ENCODE results near the gene PALM3.

Gene PALM3, protein sequence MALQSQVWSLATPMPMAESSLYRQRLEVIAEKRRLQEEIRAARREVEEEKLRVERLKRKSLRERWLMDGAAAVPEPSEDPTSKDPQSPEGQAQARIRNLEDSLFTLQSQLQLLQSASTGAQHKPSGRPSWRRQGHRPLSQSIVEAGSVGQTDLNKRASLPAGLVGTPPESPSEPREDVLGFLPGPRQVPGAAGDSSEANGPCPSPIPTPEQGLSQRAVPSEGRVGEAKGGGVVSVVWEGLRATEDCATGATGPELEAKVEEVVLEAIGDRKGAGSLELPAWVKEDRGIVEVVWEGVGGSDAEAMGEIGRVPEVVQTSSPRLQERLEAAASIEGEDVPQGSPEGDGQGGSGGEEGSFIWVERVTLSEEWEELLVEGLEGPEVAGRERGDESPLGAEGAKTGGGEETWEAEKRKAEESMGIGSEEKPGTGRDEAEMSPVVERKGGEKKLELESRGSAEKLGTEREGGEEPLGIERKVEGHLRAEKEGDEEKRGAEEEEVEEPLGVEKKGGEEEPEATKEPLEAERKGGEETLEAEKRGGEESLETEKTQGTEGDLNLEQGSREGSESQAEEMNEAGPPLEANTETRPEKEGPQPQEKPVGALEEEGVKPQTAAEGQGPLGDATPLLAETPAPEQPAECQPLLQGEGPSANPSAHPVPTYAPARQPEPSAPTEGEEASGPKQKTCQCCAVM

GRCh38 chr19:14061751-14062557, at the start of gene PALM3:
PALM3 (minus strand) TSS chr19:14062076; CDS start chr19:14061980, 96 bp downstream.
- DNase-seq = no peak

GRCh38 chr19:14111486-14111885, 49.6 kb upstream of the PALM3 start:
- DNase-seq = no peak

GRCh38 chr19:14110650-14111049, 48.8 kb upstream of the PALM3 start:
- DNase-seq = no peak

DNA sequence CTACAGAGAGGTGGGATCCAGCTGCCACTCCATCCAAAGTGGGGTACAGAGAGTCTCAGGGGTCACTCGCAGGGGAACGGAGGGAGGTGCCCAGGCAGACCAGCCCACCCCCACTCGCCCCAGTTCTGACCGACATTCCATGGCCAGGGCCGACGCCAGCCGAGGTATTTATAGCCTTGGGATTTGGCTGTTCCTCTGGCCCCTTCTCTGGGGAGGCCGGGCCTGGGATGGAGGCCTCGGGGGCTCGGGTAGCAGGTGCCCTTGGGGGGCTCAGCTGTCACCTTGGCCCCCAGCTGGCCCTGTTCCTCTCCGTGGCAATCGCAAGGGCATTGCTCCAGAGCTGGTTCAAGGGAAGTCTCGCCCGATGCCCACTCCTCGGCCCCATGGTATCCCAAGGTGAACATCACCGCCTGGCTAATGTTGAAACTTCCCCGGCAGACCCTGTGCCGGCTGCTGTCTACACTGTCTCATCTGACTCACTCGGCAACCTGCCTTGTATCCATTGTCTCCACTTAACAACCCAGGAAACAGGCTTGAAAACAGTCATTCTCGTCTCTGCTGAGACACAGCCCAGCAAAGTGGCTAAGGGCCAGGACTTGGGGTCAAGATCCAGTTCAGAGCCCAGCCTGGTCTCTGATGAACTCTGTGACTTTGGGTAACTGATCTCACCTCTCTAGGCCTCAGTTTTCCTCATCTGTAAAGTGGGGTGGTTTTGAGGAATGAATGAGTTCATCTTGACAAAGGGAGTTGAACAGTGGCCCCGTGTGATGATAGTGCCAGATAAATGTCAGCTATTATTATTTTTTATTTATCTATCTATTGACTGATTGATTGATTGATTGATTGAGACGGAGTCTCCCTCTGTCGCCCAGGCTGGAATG, 45.9 kb upstream of the PALM3 start:
- DNase-seq = no peak

- no peak for DNase-seq
Observed at GRCh38 chr19:14106840-14107239, 45.0 kb upstream of the PALM3 start.

DNA sequence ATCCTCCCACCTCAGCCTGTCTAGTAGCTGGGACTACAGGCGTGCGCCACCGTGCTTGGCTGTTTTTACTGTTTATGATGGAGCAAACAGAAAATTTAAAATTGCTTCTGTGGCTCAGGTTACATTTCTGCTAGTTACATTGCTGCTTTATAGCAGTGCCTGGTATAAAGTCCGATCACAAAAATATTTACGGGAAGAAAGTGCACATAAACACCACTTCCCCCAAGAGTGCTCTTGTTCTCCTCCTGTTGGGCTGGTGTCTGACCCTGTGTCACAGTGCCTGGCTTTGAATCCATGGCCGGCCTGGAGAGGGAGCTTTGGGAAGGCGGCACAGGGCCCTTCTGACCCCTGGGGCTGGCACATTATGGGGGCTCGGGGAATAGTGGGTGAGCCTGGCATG, 43.8 kb upstream of the PALM3 start:
- DNase-seq = no peak

GRCh38 chr19:14103310-14103709, 41.4 kb upstream of the PALM3 start:
- DNase-seq = no peak

DNA sequence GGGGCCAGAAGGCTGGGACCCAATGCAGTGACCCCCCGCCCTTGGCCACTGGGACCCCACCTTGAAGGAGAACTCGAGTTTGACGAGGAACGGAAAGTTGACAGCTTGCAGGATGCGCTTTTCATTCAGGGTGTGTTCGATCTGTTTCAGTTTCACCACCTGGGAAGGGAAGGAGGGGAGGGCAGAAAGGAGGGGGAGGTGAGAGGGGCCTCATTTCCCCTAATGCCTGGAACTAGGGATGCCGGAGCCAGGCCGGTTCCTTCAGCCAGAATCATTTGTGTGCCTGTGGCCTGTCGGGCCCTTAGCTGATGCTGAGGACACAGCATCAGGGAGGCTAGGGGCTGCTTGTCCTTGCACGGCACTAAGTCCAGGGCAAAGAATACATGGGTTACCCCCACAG, 40.9 kb upstream of the PALM3 start:
- no peak for DNase-seq

DNA sequence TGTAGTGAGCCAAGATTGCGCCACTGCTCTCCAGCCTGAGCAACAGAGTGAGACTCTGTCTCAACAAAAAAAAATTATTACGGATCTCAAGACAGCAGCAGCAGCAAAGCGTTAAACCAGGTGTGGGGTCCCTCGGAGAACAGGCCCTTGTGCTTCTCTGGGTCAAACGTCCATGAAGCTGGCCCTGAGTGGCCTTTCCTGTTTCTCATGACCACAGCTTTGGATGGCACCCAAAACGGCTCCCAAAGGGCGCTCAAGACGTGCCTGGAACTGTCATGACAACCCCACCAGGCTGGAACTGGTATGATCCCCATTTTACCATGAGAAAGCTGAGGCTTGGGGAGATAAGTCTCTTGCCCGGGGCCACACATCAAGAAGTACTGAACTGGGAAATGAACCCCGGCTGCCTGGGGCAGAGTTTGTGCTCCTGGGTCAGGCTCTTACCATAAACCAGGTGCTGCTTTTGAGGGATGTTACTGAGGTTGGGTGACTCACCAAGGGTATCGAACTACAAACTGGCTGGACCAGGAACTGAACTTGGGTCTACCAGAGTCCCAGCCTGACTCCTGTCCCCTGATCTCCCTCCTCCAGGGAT, 40.3 kb upstream of the PALM3 start:
- no peak for DNase-seq

DNA sequence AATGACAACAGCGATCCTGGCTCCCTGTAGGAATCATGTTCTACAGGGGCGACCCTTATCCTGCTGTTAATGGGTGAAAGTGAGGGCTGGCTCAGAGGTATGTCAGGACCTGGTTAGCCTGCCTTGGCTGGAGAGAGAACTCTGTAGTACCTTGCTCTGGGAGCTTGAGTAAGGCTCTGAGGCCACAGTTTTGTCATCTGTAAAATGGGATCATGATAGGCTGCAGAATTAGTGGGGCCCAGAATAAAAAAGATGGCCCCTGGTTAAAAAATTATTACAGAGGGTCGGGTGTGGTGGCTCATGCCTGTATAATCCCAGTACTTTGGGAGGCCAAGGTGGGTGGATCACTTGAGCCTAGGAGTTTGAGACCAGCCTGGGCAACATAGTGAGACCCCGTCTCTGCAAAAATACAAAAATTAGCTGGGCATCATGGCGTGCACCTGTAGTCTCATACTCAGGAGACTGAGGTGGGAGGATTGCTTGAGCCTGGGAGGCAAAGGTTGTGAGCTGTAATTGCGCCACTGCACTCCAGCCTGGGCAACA, 39.2 kb upstream of the PALM3 start:
- DNase-seq = no peak

GRCh38 chr19:14097532-14098151, 35.8 kb upstream of the PALM3 start:
- no peak for DNase-seq

DNA sequence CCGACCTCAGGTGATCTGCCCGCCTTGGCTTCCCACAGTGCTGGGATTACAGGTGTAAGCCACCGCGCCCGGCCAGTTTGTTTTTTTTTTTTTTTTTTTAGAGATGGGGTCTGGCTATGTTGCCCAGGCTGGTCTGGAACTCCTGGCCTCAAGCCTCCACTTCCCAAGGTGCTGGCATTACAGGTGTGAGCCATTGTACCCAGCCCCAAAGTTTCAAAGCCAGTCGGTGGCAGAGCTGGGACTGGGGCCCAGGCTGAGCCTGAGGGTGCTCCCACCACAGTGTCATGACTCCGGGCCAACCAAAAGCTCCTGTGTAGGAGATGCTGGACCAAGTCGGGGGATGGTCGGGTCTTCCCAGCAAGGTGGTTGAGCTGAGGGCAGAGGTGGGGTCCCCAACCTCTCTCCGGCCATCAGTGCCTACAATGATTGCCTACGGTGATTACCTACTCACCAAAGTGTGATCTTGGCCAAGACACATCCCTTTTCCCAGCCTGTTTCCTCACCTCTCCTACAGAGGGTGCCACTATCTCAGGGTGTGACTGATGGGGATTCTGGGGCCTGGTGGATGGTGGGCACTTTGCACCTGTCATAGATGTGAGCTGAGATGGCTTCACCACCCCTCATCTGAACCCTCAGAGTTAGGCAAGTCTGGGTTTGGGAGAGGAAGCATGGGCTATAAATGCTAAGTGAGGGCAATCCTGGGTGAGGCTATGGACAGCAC, 34.6 kb upstream of the PALM3 start:
- no peak for DNase-seq

- DNase-seq = no peak
Observed at GRCh38 chr19:14094854-14095253, 33.0 kb upstream of the PALM3 start.

DNA sequence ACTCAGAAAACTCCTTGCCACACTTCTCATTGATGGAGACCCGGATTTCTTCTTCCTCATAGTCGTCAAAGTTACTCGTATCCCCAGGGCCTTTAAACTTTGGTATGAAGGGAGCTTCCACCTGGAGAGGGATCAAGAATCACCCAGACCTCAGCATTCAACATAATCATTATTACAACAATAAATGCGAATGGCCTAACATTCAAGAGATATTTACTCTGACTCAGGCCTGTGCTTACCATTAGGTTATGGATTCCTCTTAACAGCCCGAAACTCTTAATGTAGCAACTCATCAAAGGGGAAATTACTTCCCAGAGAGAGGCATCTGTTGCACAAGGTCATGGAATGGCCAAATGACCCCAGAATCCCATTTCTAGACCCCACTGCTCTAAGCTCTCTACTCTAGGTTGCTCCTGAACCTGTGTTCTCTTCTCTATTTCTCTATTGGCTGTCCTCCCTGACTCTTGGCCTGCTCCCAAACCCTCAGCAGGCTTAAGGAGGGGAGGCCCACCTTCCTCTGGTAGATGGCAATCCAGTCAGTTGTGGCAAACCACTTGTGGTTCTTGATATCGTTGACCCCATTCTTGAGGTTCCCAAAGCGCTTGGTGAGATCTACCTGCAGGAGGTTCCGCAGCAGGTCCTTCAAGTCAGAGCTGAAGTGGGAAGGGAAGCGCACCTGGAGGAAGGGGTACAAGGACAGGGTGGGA, 31.4 kb upstream of the PALM3 start:
- DNase-seq = no peak

DNA sequence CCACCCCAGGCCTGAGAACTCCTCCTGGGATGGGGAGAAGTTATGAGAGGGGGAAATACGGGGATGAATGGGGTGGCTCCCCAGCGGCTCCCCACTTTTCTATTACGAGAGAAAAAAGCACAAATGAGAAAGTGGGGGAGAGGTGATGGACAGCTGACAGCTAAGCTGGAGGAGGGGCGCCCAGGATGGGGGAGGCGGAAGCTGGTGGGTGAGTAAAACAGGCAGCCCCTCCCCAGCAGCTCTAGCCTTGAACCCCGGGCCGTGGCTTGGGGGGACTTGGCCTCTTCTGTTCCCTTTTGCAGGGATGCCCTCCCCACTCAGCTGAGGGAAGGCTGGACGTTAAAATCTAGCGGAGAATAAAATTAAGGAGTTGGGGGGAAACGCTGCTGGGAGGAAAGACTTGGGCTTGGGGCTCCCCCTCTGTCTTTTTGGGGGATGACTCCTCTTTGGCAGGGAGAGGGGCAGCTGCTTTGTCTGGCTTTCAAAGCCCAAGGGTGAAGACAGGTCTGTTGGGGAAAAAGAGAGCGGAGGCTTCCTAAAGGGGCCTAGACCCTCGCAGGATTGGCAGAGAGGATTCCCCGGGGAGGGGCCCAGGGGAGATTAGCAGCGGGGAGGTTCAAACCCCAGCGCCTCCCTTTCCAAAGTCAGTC, 30.1 kb upstream of the PALM3 start:
- no peak for DNase-seq

DNA sequence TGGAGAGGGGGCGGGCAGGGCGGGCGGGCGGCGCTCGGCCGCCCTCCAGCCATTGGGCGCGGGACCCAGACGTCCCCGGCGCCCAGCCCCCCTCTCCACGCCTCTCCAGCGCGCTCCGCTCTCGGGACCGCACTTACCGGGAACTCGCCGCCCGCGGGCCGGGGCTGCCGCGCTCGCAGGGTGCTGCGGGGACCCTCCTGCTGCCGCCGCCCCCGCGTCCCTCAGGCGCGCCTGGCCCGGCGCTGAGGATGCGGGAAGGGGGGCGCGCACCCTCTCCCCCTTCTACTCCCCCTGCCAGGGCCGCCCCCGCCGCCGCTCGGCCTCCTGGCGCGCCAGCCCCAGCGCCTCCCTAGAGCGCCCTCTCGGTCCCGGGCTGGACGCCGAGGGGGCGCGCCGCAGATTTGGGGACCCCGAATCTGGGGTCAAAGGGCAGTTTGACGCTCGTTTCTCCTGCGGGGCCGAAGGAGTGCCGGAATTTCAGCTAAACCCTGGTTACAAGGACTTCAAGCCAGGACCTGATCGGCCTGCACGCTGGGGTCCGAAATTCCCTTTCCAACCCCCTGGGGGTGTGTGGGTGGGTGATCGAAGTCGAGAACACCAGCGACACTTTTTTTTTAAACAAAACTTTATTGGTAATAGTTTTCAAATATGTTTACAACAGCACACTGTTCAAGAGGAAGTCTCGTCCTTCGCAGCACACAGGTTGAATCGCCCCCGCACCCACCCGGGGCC, 29.4 kb upstream of the PALM3 start:
- peak; percentile 84 for DNase-seq

GRCh38 chr19:14090509-14091080, 28.7 kb upstream of the PALM3 start, which contains the start of gene SAMD1:
SAMD1 (minus strand) TSS chr19:14090751.
- DNase-seq = peak; percentile 96
